ENCODE measurements around the gene BOC. TPM values are rescaled to one million over a fixed set of nuclear protein-coding genes. Genes with fewer than 3 reads are reported as not detected.

BOC gene
- total and polyA plus RNA-seq, 7 experiments from 2014 or later: 0.98 TPM; not detected in 6

DNA sequence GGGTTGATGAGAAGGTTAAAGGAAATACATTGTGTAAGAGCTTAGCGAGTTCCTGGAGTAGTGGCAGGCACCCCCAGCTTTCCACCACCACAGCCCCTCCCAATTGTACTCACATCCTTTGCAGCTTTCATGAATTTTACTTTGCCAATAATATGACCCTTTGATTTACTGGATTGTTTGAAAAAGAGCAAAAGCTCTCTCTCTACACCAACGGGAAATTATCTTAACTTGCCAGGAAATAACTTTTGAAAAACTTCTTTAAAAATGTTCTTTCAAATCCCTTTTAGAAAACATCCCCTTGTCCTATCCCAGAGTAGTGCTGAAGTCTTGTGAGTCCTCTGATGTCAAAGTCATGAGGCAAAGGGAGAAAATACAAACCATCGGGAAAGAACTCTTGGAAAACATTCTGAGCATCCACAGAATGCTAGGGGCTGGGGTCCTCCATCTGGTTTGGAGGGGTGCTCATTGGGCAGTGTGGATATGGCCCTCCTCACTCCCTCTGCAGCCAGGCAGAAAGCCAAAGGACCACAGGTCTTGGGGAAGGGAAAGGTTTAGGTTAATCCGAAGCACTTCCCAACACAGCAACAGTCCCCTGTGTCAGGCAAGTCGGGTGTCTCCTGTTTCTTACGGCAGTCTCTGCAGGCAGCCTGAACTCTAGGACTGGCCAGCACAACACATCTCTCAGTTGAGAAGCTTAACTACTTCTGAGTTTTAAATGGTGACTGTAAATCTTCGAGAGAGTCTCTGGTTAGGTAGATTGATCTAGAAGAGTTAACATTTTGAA is 36.5 kb downstream of the BOC start:
- Histone ChIP-seq H3K9me3 (ENCODE audit: control insufficient read depth in 2 of 3, low read length in 3 of 3) (no peaks in the 10 kb centered on the region), H3K27me3 (ENCODE audit: control insufficient read depth in 2 of 2, insufficient read depth in 2 of 2, low read length in 2 of 2) (no peaks in the 10 kb centered on the region), H3K4me3 (ENCODE audit: low read length) (no peak overlapping the region), H3K36me3 (ENCODE audit: control insufficient read depth in 2 of 3, insufficient read depth in 3 of 3, low read length in 3 of 3) (no peaks in the 10 kb centered on the region), H3K27ac (ENCODE audit: low read depth, low read length) (no peak overlapping the region), H3K4me1 (ENCODE audit: control insufficient read depth in 2 of 2, insufficient read depth in 2 of 2, low read length in 2 of 2) (no peaks in the 10 kb centered on the region)
- H3K9me3 Mint-ChIP-seq: peaks cover 0 to 2% (median 0%) of the 10 kb centered on the region in 11 donors
- no peak overlapping the region for H3K27ac Mint-ChIP-seq
- H3K36me3 Mint-ChIP-seq: no peaks in the 10 kb centered on the region
- peaks cover 0 to 2% (median 0%) of the 10 kb centered on the region in 7 donors for H3K4me1 Mint-ChIP-seq
- intact Hi-C loops (cut with micrococcal nuclease): no loop called here
- DNase-seq (no peak), ATAC-seq (no peak)
- POLR2A ChIA-PET: no interaction called here
- H3K27me3 Mint-ChIP-seq: peaks cover 4 to 15% (median 5%) of the 10 kb centered on the region in 5 donors
- CTCF ChIA-PET: no interaction called here
- no peak overlapping the region for H3K4me3 Mint-ChIP-seq

DNA sequence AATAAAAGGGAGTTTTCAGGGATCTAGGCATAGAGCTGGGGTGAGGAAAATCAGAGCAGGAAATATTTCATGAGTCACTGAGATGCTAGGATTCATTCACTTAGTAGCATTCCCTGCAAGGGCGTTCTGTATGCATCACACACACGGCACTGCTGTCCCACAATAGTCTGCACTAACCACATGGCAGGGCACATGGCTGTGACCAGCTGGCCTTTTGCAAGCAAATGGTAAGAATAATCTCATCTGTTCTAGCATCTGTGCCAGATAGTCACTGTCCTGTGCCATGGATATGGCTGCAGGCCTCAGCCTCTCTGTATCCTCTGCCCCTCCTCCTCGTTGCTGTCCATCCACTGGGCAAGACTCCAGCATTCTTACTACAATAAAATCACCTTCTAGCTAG is 37.8 kb downstream of the BOC start:
- Histone ChIP-seq H3K4me1 (ENCODE audit: control insufficient read depth in 2 of 2, insufficient read depth in 2 of 2, low read length in 2 of 2) (no peaks in the 10 kb centered on the region), H3K36me3 (ENCODE audit: control insufficient read depth in 2 of 3, insufficient read depth in 3 of 3, low read length in 3 of 3) (no peaks in the 10 kb centered on the region), H3K27me3 (ENCODE audit: control insufficient read depth in 2 of 2, insufficient read depth in 2 of 2, low read length in 2 of 2) (no peaks in the 10 kb centered on the region), H3K9me3 (ENCODE audit: control insufficient read depth in 2 of 3, low read length in 3 of 3) (no peaks in the 10 kb centered on the region), H3K27ac (ENCODE audit: low read depth, low read length) (no peak overlapping the region), H3K4me3 (ENCODE audit: low read length) (no peak overlapping the region)
- intact Hi-C loops (cut with micrococcal nuclease): no loop called here
- Mint-ChIP-seq H3K4me3 (no peak overlapping the region), H3K36me3 (no peaks in the 10 kb centered on the region), H3K27ac (no peak overlapping the region), H3K4me1 (peaks cover 0 to 3% (median 0%) of the 10 kb centered on the region in 7 donors), H3K27me3 (peaks cover 4 to 15% (median 5%) of the 10 kb centered on the region in 5 donors), H3K9me3 (peaks cover 0 to 2% (median 0%) of the 10 kb centered on the region in 11 donors)
- POLR2A ChIA-PET: no interaction called here
- ATAC-seq: no peak
- no peak for DNase-seq
- CTCF ChIA-PET: no interaction called here

DNA sequence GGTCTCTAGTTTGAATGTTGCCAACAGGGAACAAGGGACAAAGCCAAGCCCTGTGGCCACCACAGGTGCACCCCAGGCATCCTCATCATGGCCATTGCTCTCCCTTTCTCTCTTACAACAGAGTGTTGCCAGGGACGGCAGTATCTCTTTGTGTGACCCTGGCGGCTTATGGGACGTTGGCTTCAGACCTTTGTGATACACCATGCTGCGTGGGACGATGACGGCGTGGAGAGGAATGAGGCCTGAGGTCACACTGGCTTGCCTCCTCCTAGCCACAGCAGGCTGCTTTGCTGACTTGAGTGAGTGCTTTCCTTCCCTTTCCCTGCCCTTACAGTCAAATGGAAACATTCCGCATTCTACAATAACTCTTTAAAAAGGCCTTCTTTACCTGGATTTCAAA is 38.2 kb downstream of the BOC start:
- no peak overlapping the region for H3K4me3 ChIP-seq (ENCODE audit: low read length)
- DNase-seq (no peak), ATAC-seq (no peak)
- H3K9me3 ChIP-seq (ENCODE audit: control insufficient read depth in 2 of 3, low read length in 3 of 3): no peaks in the 10 kb centered on the region
- ChIA-PET POLR2A (no interaction called here), CTCF (no interaction called here)
- Mint-ChIP-seq H3K4me1 (peaks cover 0 to 3% (median 0%) of the 10 kb centered on the region in 7 donors), H3K27ac (no peak overlapping the region), H3K36me3 (no peaks in the 10 kb centered on the region), H3K27me3 (peaks cover 4 to 15% (median 5%) of the 10 kb centered on the region in 5 donors), H3K9me3 (peaks cover 0 to 2% (median 0%) of the 10 kb centered on the region in 11 donors), H3K4me3 (no peak overlapping the region)
- no peaks in the 10 kb centered on the region for H3K36me3 ChIP-seq (ENCODE audit: control insufficient read depth in 2 of 3, insufficient read depth in 3 of 3, low read length in 3 of 3)
- no peaks in the 10 kb centered on the region for H3K27me3 ChIP-seq (ENCODE audit: control insufficient read depth in 2 of 2, insufficient read depth in 2 of 2, low read length in 2 of 2)
- no peaks in the 10 kb centered on the region for H3K4me1 ChIP-seq (ENCODE audit: control insufficient read depth in 2 of 2, insufficient read depth in 2 of 2, low read length in 2 of 2)
- intact Hi-C loops (cut with micrococcal nuclease): no loop called here
- no peak overlapping the region for H3K27ac ChIP-seq (ENCODE audit: low read depth, low read length)

DNA sequence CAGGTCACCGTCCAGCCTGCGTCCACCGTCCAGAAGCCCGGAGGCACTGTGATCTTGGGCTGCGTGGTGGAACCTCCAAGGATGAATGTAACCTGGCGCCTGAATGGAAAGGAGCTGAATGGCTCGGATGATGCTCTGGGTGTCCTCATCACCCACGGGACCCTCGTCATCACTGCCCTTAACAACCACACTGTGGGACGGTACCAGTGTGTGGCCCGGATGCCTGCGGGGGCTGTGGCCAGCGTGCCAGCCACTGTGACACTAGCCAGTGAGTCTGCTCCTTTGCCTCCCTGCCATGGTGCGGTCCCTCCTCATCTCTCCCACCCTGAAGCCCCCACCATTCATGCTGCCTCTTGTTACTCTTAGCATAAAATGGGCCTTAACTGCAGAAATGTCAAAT is 39.2 kb downstream of the BOC start:
- intact Hi-C loops (cut with micrococcal nuclease): no loop called here
- Mint-ChIP-seq H3K4me1 (peaks cover 0 to 6% (median 0%) of the 10 kb centered on the region in 7 donors), H3K36me3 (no peaks in the 10 kb centered on the region), H3K27ac (no peak overlapping the region), H3K9me3 (no peaks in the 10 kb centered on the region), H3K4me3 (no peak overlapping the region), H3K27me3 (peaks cover 0 to 15% (median 4%) of the 10 kb centered on the region in 5 donors)
- DNase-seq (no peak), ATAC-seq (no peak)
- Histone ChIP-seq H3K4me1 (ENCODE audit: control insufficient read depth in 2 of 2, insufficient read depth in 2 of 2, low read length in 2 of 2) (no peaks in the 10 kb centered on the region), H3K4me3 (ENCODE audit: low read length) (no peak overlapping the region), H3K27ac (ENCODE audit: low read depth, low read length) (no peak overlapping the region), H3K36me3 (ENCODE audit: control insufficient read depth in 2 of 3, insufficient read depth in 3 of 3, low read length in 3 of 3) (no peaks in the 10 kb centered on the region), H3K9me3 (ENCODE audit: control insufficient read depth in 2 of 3, low read length in 3 of 3) (no peaks in the 10 kb centered on the region), H3K27me3 (ENCODE audit: control insufficient read depth in 2 of 2, insufficient read depth in 2 of 2, low read length in 2 of 2) (no peaks in the 10 kb centered on the region)
- CTCF ChIA-PET: no interaction called here
- POLR2A ChIA-PET: no interaction called here

DNA sequence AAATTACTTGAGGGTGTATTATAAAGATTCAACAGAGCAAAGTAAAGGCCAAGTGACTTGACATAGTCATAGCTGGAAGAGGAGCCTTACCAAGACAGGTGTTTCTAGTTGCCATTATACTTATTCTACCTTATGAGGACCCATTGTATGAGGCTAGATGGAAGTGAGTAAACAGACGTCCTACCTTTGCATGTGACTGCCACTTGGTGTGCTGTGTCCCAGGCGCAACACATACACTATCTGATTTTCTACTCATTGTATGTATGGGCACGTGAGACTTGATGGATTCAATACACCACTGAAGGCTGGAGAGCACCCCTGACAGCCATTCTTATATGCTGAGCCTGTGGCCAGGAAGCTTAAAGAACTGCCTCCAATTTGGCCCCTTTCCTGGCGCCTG is 40.5 kb downstream of the BOC start:
- Mint-ChIP-seq H3K9me3 (no peaks in the 10 kb centered on the region), H3K36me3 (no peaks in the 10 kb centered on the region), H3K27ac (no peak overlapping the region), H3K27me3 (peaks cover 0 to 11% (median 0%) of the 10 kb centered on the region in 5 donors), H3K4me3 (no peak overlapping the region), H3K4me1 (peaks cover 0 to 6% (median 0%) of the 10 kb centered on the region in 7 donors)
- Histone ChIP-seq H3K27ac (ENCODE audit: low read depth, low read length) (no peak overlapping the region), H3K9me3 (ENCODE audit: control insufficient read depth in 2 of 3, low read length in 3 of 3) (no peaks in the 10 kb centered on the region), H3K4me3 (ENCODE audit: low read length) (no peak overlapping the region), H3K36me3 (ENCODE audit: control insufficient read depth in 2 of 3, insufficient read depth in 3 of 3, low read length in 3 of 3) (no peaks in the 10 kb centered on the region), H3K4me1 (ENCODE audit: control insufficient read depth in 2 of 2, insufficient read depth in 2 of 2, low read length in 2 of 2) (no peaks in the 10 kb centered on the region), H3K27me3 (ENCODE audit: control insufficient read depth in 2 of 2, insufficient read depth in 2 of 2, low read length in 2 of 2) (no peaks in the 10 kb centered on the region)
- ATAC-seq (no peak), DNase-seq (no peak)
- ChIA-PET CTCF (no interaction called here), POLR2A (no interaction called here)
- intact Hi-C loops (cut with micrococcal nuclease): no loop called here

DNA sequence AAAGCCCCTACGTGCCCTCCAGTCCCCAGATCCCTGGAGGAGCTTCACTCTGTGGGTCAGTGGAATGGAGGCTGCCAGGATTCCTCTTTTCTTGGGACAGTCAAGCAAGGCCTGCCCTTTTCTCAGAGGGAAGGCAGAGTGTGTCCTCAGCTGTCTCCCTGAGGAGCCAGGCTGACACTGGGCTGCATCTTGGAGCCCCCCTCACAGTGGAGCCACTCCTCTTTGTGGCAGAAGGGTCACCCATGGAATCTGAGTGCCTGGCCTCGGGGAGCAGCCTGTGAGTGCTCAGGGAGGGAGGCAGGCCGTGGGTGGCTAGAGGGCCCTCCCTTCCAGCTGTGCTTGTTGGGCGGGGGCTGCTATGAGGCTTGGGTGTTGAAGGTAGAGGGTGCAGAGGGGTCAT is 41.2 kb downstream of the BOC start:
- H3K4me3 Mint-ChIP-seq: no peak overlapping the region
- CTCF ChIA-PET: no interaction called here
- Histone ChIP-seq H3K27me3 (ENCODE audit: control insufficient read depth in 2 of 2, insufficient read depth in 2 of 2, low read length in 2 of 2) (no peaks in the 10 kb centered on the region), H3K9me3 (ENCODE audit: control insufficient read depth in 2 of 3, low read length in 3 of 3) (no peaks in the 10 kb centered on the region), H3K36me3 (ENCODE audit: control insufficient read depth in 2 of 3, insufficient read depth in 3 of 3, low read length in 3 of 3) (no peaks in the 10 kb centered on the region), H3K4me3 (ENCODE audit: low read length) (no peak overlapping the region), H3K27ac (ENCODE audit: low read depth, low read length) (no peak overlapping the region), H3K4me1 (ENCODE audit: control insufficient read depth in 2 of 2, insufficient read depth in 2 of 2, low read length in 2 of 2) (no peaks in the 10 kb centered on the region)
- H3K9me3 Mint-ChIP-seq: no peaks in the 10 kb centered on the region
- ATAC-seq (no peak), DNase-seq (no peak)
- peaks cover 0 to 4% (median 0%) of the 10 kb centered on the region in 7 donors for H3K4me1 Mint-ChIP-seq
- H3K36me3 Mint-ChIP-seq: no peaks in the 10 kb centered on the region
- POLR2A ChIA-PET: no interaction called here
- no peak overlapping the region for H3K27ac Mint-ChIP-seq
- peaks cover 0 to 8% (median 0%) of the 10 kb centered on the region in 5 donors for H3K27me3 Mint-ChIP-seq
- intact Hi-C loops (cut with micrococcal nuclease): no loop called here

DNA sequence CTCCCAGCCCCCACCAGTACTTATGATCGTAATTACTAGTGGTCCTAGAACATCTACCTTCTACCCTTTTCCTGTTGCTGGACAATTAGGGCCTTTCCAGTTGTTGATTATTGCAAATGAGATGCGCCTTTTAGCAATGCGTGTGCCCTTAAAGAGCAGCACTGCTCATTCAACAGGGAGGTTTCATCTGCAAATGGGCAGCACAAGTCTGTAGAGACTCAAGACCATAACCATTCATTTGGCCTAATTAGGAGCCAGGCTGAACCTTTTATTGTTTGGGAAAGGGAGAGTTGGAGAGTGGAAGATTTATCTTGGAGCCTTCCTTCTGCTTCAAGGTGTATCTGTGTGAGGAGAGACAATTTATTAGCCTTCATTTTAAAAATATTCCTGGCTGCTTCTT is 42.3 kb downstream of the BOC start:
- no peak for ATAC-seq
- intact Hi-C loops (cut with micrococcal nuclease): no loop called here
- H3K27ac ChIP-seq (ENCODE audit: low read depth, low read length): no peak overlapping the region
- Mint-ChIP-seq H3K9me3 (no peaks in the 10 kb centered on the region), H3K27me3 (peaks cover 0 to 6% (median 0%) of the 10 kb centered on the region in 5 donors), H3K4me3 (no peak overlapping the region), H3K27ac (no peak overlapping the region), H3K4me1 (peaks cover 0 to 4% (median 0%) of the 10 kb centered on the region in 7 donors), H3K36me3 (no peaks in the 10 kb centered on the region)
- ChIA-PET CTCF (no interaction called here), POLR2A (no interaction called here)
- H3K4me3 ChIP-seq (ENCODE audit: low read length): no peak overlapping the region
- no peaks in the 10 kb centered on the region for H3K9me3 ChIP-seq (ENCODE audit: control insufficient read depth in 2 of 3, low read length in 3 of 3)
- H3K36me3 ChIP-seq (ENCODE audit: control insufficient read depth in 2 of 3, insufficient read depth in 3 of 3, low read length in 3 of 3): no peaks in the 10 kb centered on the region
- no peaks in the 10 kb centered on the region for H3K27me3 ChIP-seq (ENCODE audit: control insufficient read depth in 2 of 2, insufficient read depth in 2 of 2, low read length in 2 of 2)
- DNase-seq: no peak
- no peaks in the 10 kb centered on the region for H3K4me1 ChIP-seq (ENCODE audit: control insufficient read depth in 2 of 2, insufficient read depth in 2 of 2, low read length in 2 of 2)

Data from naive thymus-derived CD4-positive, alpha-beta T cell (primary cell).